Epidermal melanocyte (primary cell): Measurements from ENCODE around the gene ACOX1.

Source experiments
- DNase-seq: peaks from one replicate; pipeline ENCODE4 v3.0.0; 2011; ENCODE audit warnings: low spot score; ENCODE audit not compliant: insufficient read length

ACOX1 gene

GRCh38 chr17:75909051-75909811 is 69.7 kb downstream of the ACOX1 start:
- DNase-seq: no peak

GRCh38 chr17:75908201-75908600 is 70.8 kb downstream of the ACOX1 start:
- DNase-seq: no peak

GRCh38 chr17:75906143-75906884 is 72.7 kb downstream of the ACOX1 start:
- no peak for DNase-seq

- DNase-seq: peak; percentile 95
These were observed 74.0 kb downstream of the ACOX1 start, which contains the start of gene MRPL38 for GRCh38 chr17:75904749-75905521. TSS of gene MRPL38 (minus strand) at chr17:75904884. CDS start at chr17:75904875, 9 bp downstream.

- DNase-seq: no peak
These were observed 76.6 kb downstream of the ACOX1 start for GRCh38 chr17:75902406-75902805.

GRCh38 chr17:75901727-75902126 is 77.2 kb downstream of the ACOX1 start:
- no peak for DNase-seq

- DNase-seq: no peak
These were observed 78.1 kb downstream of the ACOX1 start for GRCh38 chr17:75900691-75901533.

GRCh38 chr17:75899767-75900468 is 79.0 kb downstream of the ACOX1 start:
- no peak for DNase-seq

GRCh38 chr17:75899353-75899752 is 79.6 kb downstream of the ACOX1 start:
- DNase-seq: no peak

- DNase-seq: no peak
These were observed 80.2 kb downstream of the ACOX1 start for GRCh38 chr17:75898791-75899190.

GRCh38 chr17:75898065-75898464 is 80.9 kb downstream of the ACOX1 start:
- DNase-seq: no peak

- no peak for DNase-seq
These were observed 81.6 kb downstream of the ACOX1 start for GRCh38 chr17:75897160-75898019.

- DNase-seq: peak; percentile 64
These were observed 82.4 kb downstream of the ACOX1 start, which contains the start of gene TRIM65 for GRCh38 chr17:75896415-75897159. TSS of gene TRIM65 (minus strand) at chr17:75896951. CDS start at chr17:75896937, 14 bp downstream.

GRCh38 chr17:75895370-75896155 is 83.4 kb downstream of the ACOX1 start:
- DNase-seq: no peak

- DNase-seq: no peak
These were observed 84.8 kb downstream of the ACOX1 start for GRCh38 chr17:75894049-75894733.

GRCh38 chr17:75893305-75894048 is 85.5 kb downstream of the ACOX1 start:
- no peak for DNase-seq
